Measurements from ENCODE around the gene C9orf43.

Gene C9orf43

DNA sequence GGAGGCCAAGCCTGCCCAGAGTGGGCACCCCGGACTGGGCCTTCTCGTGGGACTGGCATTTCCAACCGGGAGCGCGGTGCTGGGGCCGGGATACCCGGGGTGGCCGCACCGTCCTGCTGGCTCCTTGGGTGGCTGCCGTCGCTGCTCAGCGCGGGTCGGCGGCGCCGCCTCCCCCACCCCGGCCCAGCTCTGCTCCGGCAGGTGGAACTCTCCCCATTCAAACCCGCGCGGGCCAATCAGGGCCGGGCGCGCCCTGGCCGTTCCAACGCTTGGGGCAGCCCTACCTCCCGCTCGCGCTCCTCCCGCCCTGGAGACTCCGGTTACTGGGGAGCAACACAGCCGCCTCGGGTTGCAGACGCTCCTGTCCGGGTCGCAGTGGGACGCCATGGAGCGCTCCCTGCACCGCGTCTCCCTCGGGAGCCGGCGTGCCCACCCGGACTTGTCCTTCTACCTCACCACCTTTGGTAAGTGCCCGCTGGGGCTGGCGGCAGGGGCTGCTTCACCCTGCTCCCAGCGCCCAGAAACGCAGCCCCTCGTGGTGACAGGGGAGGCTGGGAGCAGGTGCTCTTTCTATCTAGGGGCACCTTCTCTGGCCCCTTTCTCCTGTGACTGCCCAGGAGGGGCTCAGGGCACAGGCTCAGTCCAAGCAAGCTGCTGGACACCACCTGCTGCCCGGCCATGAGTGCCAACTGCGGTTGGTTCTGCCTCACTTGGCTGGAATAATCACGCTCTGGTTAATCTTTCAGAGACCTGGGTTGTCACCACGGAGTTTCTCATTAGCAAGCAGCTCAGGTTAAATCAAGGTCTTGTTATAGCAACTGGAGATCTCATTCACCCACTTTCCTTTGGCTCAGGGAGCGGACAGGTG is 53.1 kb downstream of the C9orf43 start, which contains the start of gene RGS3:
Gene RGS3, plus strand, starts transcription at position 310 of the 868 bp plus-strand sequence. Its CDS starts 76 bp downstream, at position 386.
- H3K4me3 ChIP-seq (ENCODE audit: low read depth, low read length): peak within 1 kb of the TSS; percentile 46

GRCh38 chr9:113464286-113464660 is 53.7 kb downstream of the C9orf43 start:
- H3K4me3 ChIP-seq (ENCODE audit: low read depth, low read length): no peak overlapping the region

GRCh38 chr9:113465599-113466140 is 55.1 kb downstream of the C9orf43 start:
- no peak overlapping the region for H3K4me3 ChIP-seq (ENCODE audit: low read depth, low read length)

GRCh38 chr9:113467183-113467582 is 56.6 kb downstream of the C9orf43 start:
- H3K4me3 ChIP-seq (ENCODE audit: low read depth, low read length): no peak overlapping the region

GRCh38 chr9:113468716-113469448 is 58.3 kb downstream of the C9orf43 start:
- no peak overlapping the region for H3K4me3 ChIP-seq (ENCODE audit: low read depth, low read length)

DNA sequence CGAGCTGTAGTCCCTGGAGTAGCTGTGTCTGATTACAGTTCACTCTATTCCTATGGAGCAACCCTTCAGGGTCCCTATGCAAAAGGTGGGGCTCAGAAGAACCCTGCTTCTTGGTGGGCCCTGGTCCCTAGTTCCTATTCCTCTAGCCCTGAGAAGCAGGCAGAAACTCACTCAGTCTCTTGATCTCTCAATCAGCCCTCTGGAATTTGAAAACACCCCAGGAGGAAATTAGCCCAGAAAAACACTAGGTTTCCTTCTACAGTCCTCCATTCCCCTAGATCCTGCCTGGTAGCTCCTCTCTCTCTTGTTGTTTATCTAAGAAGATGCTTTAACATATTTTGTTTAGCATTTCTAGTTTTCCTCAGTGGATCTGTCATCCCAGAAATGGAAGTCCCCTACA is 60.6 kb downstream of the C9orf43 start:
- H3K4me3 ChIP-seq (ENCODE audit: low read depth, low read length): no peak overlapping the region

- H3K4me3 ChIP-seq (ENCODE audit: low read depth, low read length): no peak overlapping the region
Observed at GRCh38 chr9:113471566-113471965, 61.0 kb downstream of the C9orf43 start.

DNA sequence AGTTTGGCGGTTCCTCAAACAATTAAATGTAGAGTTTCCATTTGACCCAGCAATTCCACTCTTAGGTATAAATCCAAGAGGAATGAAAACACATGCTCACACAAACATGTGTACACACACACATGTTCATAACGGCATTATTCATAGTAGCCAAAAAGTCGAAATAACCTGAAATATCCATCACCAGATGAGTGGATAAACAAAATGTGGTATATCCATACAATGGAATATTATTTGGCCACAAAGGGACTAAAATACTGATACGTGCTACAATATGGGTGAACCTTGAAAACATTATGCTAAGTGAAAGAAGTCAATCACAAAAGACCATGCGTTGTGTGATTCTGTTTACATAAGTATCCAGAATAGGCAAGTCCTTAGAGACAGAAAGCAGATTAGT is 61.7 kb downstream of the C9orf43 start:
- no peak overlapping the region for H3K4me3 ChIP-seq (ENCODE audit: low read depth, low read length)

DNA sequence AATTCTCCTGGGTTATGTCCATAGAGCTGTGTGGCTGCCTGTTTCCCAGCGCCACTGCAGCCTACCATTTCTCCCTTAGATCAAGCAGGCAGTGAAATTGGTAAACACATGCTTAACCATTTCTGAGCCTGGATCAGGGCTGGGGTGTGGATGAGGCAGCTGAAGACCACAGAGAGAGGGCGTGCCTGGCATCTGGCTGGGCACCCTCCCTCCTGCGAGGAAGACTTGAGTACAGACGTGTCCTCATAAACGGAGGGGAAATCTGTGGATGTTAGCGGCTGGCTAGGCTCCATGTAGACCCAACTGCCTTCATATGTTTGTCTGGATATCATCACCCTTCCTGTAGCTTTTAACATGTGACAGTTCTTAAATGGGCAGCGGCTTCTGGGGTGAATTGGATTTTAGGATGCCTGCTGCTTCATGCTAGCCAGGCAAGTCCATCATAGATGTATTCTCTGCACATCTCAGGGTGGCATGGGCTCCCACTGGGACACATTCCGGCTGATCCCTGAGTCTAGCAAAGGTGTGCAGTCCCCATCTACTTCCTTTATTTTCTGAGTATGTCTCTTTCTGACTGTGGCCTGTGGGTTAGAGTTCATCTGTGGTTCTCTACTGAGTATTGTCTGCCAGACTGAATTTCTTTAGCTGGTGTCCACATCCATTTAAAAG is 63.9 kb downstream of the C9orf43 start:
- no peak overlapping the region for H3K4me3 ChIP-seq (ENCODE audit: low read depth, low read length)

DNA sequence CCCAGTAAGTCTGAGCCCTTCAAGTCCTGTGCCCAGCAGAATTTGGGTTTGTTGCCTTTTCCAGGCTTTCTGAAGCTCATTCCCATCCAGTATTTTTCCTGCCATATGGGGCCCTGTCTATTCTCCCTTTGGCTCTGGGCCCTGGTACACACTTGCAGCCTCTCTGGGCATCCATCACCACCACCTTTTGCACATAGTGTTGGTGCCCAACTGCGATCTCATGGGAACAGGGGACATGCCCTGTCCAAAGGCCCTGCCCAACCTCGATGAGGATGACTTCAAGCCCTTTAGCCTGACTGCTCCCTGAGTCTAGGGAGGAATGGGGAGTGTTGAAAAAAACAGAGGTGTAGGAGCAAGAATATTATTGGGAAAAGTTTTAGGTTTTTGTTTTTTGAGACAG is 64.5 kb downstream of the C9orf43 start:
- H3K4me3 ChIP-seq (ENCODE audit: low read depth, low read length): no peak overlapping the region

GRCh38 chr9:113475992-113476391 is 65.4 kb downstream of the C9orf43 start:
- H3K4me3 ChIP-seq (ENCODE audit: low read depth, low read length): no peak overlapping the region

DNA sequence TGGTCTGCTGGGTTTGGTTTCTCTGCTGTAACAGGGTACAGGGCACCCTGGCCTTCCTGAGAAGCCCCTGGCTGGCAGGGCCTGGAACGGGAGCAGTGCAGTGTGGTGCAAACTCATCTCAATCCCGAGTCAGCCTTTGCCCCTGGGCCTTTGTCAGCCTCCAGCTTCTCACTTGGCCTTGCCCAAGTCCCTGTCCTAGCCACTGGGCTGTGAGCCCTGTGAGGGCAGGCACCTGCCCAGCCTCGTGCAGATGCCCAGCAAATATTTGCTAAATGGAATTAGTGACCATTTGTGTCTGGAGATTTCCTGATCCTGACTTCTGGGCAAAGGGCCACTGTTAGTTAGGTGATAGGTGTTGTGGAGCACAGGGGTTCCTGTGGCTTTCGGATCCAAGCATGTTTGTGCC is 66.0 kb downstream of the C9orf43 start:
- no peak overlapping the region for H3K4me3 ChIP-seq (ENCODE audit: low read depth, low read length)

- no peak overlapping the region for H3K4me3 ChIP-seq (ENCODE audit: low read depth, low read length)
Observed at GRCh38 chr9:113477058-113477457, 66.5 kb downstream of the C9orf43 start.

DNA sequence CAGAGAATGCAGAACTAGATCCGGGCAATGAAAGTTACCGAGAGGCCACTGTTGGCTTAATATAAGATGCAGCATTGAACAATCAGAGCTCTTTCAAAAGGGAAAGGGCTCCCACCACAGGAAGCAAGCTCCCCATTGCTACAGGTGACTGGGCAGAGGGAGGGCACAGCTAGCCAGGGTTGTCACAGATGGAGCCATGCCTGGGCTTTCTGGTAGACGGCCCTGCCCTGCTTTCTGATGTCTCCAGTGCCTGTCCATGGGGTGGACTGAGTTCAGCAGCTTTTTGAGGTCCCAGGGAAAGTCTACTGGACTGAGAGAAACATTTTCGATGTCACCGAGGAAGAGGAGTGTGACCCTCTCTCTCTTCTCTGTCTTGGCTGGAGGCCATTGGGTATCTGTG is 67.1 kb downstream of the C9orf43 start:
- H3K4me3 ChIP-seq (ENCODE audit: low read depth, low read length): no peak overlapping the region

DNA sequence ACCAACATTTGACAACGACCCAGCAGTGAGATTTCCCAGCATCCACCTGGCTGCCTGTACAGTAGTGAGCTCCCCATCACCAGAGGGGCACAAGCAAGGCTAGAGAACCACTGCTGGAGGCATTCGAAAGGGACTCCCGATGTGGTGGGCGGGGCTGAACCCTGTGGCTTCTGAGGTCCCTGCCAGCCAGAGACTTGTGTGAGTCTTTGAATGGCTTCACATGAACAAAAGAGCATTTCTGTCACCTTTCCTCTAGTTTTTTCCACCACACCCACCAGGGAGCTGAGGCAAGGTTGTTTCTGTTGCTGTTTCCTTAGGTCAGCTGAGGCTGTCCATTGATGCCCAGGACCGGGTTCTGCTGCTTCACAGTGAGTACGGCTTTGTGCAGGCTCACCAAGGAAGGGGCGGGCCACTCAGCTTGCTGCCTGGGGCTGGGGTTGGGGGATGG is 68.7 kb downstream of the C9orf43 start:
- H3K4me3 ChIP-seq (ENCODE audit: low read depth, low read length): no peak overlapping the region

All from iPS-11a (cell line).